Right lung (tissue), 5 donors: ENCODE data around the gene NR2F6. TPM values are rescaled to one million over a fixed set of nuclear protein-coding genes. Genes with fewer than 3 reads are reported as not detected.

Experiments
- DNase-seq, 2 donors: peaks; one replicate each; pipeline ENCODE4 v3.0.0-alpha.2; 2013
- polyA plus RNA-seq, 5 donors: library from polyadenylated mRNA; unstranded; fragments of 120-200 nt; gene quantifications; one replicate each; pipeline versions ENCODE4 v1.2.1 to v1.2.3, GENCODE V29; 2013; ENCODE audit warnings: inconsistent platforms in 1 of 5, low replicate concordance in 1 of 5; ENCODE audit not compliant: insufficient read length in 5 of 5, insufficient read depth in 1 of 5

The NR2F6 gene
- polyA plus RNA-seq, 5 donors = 19.8 to 46.6 (median 24.9) TPM

GRCh38 chr19:17266589-17266974, 20.9 kb upstream of the NR2F6 start:
- no peak for DNase-seq

- DNase-seq = no peak
Measured at GRCh38 chr19:17266026-17266425, 20.3 kb upstream of the NR2F6 start.

- DNase-seq = no peak
Measured at GRCh38 chr19:17264641-17264979, 18.9 kb upstream of the NR2F6 start, which contains the start of gene USHBP1. Gene USHBP1 (minus strand): TSS chr19:17264745. CDS start chr19:17264299, 446 bp downstream.

GRCh38 chr19:17263712-17264640, 18.3 kb upstream of the NR2F6 start:
- DNase-seq = no peak

GRCh38 chr19:17262557-17262956, 16.8 kb upstream of the NR2F6 start:
- DNase-seq = no peak

GRCh38 chr19:17260842-17261325, 15.2 kb upstream of the NR2F6 start:
- DNase-seq = peak in 1 of 2 donors; percentile 53

GRCh38 chr19:17259934-17260333, 14.2 kb upstream of the NR2F6 start:
- no peak for DNase-seq

GRCh38 chr19:17259118-17259780, 13.5 kb upstream of the NR2F6 start:
- DNase-seq = no peak

GRCh38 chr19:17256130-17256529, 10.4 kb upstream of the NR2F6 start:
- DNase-seq = no peak

- DNase-seq = no peak
Measured at GRCh38 chr19:17255150-17255621, 9.5 kb upstream of the NR2F6 start.

- DNase-seq = no peak
Measured at GRCh38 chr19:17254636-17255035, 8.9 kb upstream of the NR2F6 start.

GRCh38 chr19:17249887-17250548, 4.3 kb upstream of the NR2F6 start:
- no peak for DNase-seq

GRCh38 chr19:17248011-17248776, 2.5 kb upstream of the NR2F6 start:
- no peak for DNase-seq

GRCh38 chr19:17246681-17247425, 1.1 kb upstream of the NR2F6 start:
- DNase-seq = peak in 1 of 2 donors; percentile 48

GRCh38 chr19:17244618-17245534, 843 bp downstream of the NR2F6 start:
- peak in 1 of 2 donors; percentile 40 for DNase-seq

GRCh38 chr19:17243830-17244617, 1.7 kb downstream of the NR2F6 start:
- DNase-seq = no peak

- no peak for DNase-seq
Measured at GRCh38 chr19:17243211-17243829, 2.4 kb downstream of the NR2F6 start.
